Neural crest cell (in vitro differentiated cells): Measurements from ENCODE around the gene TAS2R60. TPM values are rescaled to one million over a fixed set of nuclear protein-coding genes. Genes with fewer than 3 reads are reported as not detected.

Experiments used
- DNase-seq: peaks from one replicate; pipeline ENCODE4 v3.0.0; 2021; ENCODE audit warnings: low read depth, mixed read lengths, low spot score
- H3K27ac Mint-ChIP-seq: one replicate; pipeline ENCODE4 v1.8.0; 2021; ENCODE audit warnings: mild to moderate bottlenecking, mixed read lengths; ENCODE audit not compliant: unreplicated experiment
- H3K27me3 Mint-ChIP-seq: 2 replicates; pipeline ENCODE4 v1.8.0; 2021; ENCODE audit warnings: low read depth, mild to moderate bottlenecking, mixed read lengths
- H3K36me3 Mint-ChIP-seq: 2 replicates; pipeline ENCODE4 v1.8.0; 2021; ENCODE audit warnings: low read depth, mild to moderate bottlenecking, mixed read lengths
- H3K4me1 Mint-ChIP-seq: 2 replicates; pipeline ENCODE4 v1.8.0; 2021; ENCODE audit warnings: mixed read lengths
- H3K4me3 Mint-ChIP-seq: one replicate; pipeline ENCODE4 v1.8.0; 2021; ENCODE audit warnings: mild to moderate bottlenecking, mixed read lengths
- H3K9me3 Mint-ChIP-seq: 2 replicates; pipeline ENCODE4 v1.8.0; 2021; ENCODE audit warnings: mixed read lengths
- total RNA-seq: library from RNA; stranded (reverse); gene quantifications from 2 replicates; pipeline ENCODE4 v1.2.1, GENCODE V29; 2021
- TF ChIP-seq, protein P1 (sequence below): fragments of 200-600 bp; sonication (generic); conservative IDR thresholded peaks from 2 replicates; pipeline ENCODE4 v1.5.0; 2021; ENCODE audit warnings: antibody characterized with exemption, mild to moderate bottlenecking

The TAS2R60 gene
- total RNA-seq, 1 donor from 2014 or later: not detected

- H3K27ac Mint-ChIP-seq: no peak overlapping the region
- H3K4me3 Mint-ChIP-seq: no peak overlapping the region
- no peaks in the 10 kb centered on the region for H3K4me1 Mint-ChIP-seq
- H3K36me3 Mint-ChIP-seq: no peaks in the 10 kb centered on the region
- H3K9me3 Mint-ChIP-seq: peaks cover 3% of the 10 kb centered on the region
- no peaks in the 10 kb centered on the region for H3K27me3 Mint-ChIP-seq
- DNase-seq: no peak
- TF ChIP-seq, protein P1, sequence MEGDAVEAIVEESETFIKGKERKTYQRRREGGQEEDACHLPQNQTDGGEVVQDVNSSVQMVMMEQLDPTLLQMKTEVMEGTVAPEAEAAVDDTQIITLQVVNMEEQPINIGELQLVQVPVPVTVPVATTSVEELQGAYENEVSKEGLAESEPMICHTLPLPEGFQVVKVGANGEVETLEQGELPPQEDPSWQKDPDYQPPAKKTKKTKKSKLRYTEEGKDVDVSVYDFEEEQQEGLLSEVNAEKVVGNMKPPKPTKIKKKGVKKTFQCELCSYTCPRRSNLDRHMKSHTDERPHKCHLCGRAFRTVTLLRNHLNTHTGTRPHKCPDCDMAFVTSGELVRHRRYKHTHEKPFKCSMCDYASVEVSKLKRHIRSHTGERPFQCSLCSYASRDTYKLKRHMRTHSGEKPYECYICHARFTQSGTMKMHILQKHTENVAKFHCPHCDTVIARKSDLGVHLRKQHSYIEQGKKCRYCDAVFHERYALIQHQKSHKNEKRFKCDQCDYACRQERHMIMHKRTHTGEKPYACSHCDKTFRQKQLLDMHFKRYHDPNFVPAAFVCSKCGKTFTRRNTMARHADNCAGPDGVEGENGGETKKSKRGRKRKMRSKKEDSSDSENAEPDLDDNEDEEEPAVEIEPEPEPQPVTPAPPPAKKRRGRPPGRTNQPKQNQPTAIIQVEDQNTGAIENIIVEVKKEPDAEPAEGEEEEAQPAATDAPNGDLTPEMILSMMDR: no peak
Observed at GRCh38 chr7:143492799-143493739, 49.8 kb downstream of the TAS2R60 start.

GRCh38 chr7:143493751-143494150, 50.5 kb downstream of the TAS2R60 start:
- Mint-ChIP-seq H3K4me1 (no peaks in the 10 kb centered on the region), H3K36me3 (no peaks in the 10 kb centered on the region), H3K27ac (no peak overlapping the region), H3K27me3 (no peaks in the 10 kb centered on the region), H3K4me3 (no peak overlapping the region), H3K9me3 (peaks cover 3% of the 10 kb centered on the region)
- TF ChIP-seq, protein P1: no peak
- DNase-seq: no peak

Other genes with a start within 250 kb of the TAS2R60 start
- gene TAS2R40, start 221.4 kb upstream of the TAS2R60 start, total RNA-seq: not detected in 2 replicates
- gene GSTK1, start 180.0 kb upstream of the TAS2R60 start, total RNA-seq: 51.0 and 54.1 TPM in 2 replicates
- gene TMEM139, start 158.5 kb upstream of the TAS2R60 start, total RNA-seq: 0.61 and 0.91 TPM in 2 replicates
- gene CASP2, start 155.1 kb upstream of the TAS2R60 start, total RNA-seq: 72.8 and 76.2 TPM in 2 replicates
- 0.09 TPM in 1 of 2 replicates, not detected in the other for gene CLCN1, start 127.3 kb upstream of the TAS2R60 start, total RNA-seq
- 15.0 and 15.5 TPM in 2 replicates for gene FAM131B, start 80.7 kb upstream of the TAS2R60 start, total RNA-seq
- gene ZYX, start 62.1 kb upstream of the TAS2R60 start, total RNA-seq: 61.7 and 64.7 TPM in 2 replicates
- gene EPHA1, start 34.6 kb upstream of the TAS2R60 start, total RNA-seq: not detected in 2 replicates
- not detected in 2 replicates for gene TAS2R41, start 34.4 kb downstream of the TAS2R60 start, total RNA-seq
- not detected in 2 replicates for gene CTAGE15, start 128.3 kb downstream of the TAS2R60 start, total RNA-seq
- 0.09 and 0.11 TPM in 2 replicates for gene TCAF2, start 177.5 kb downstream of the TAS2R60 start, total RNA-seq